GM21576 (cell line): ENCODE results near the gene TOMM5.

Experiments used
- ATAC-seq: cut with Tn5 transposase; IDR thresholded peaks from one replicate; pipeline ENCODE4 v1.9.1; 2021; ENCODE audit warnings: mild to moderate bottlenecking, moderate library complexity; ENCODE audit not compliant: unreplicated experiment

Gene TOMM5

GRCh38 chr9:37564916-37565315, 27.5 kb downstream of the TOMM5 start:
- no peak for ATAC-seq

- ATAC-seq = no peak
Measured at GRCh38 chr9:37563806-37564513, 28.4 kb downstream of the TOMM5 start.

GRCh38 chr9:37562826-37563225, 29.6 kb downstream of the TOMM5 start:
- no peak for ATAC-seq

GRCh38 chr9:37561682-37562081, 30.7 kb downstream of the TOMM5 start:
- ATAC-seq = no peak

GRCh38 chr9:37559855-37560592, 32.4 kb downstream of the TOMM5 start:
- ATAC-seq = no peak

- no peak for ATAC-seq
Measured at GRCh38 chr9:37559125-37559524, 33.3 kb downstream of the TOMM5 start.

GRCh38 chr9:37555786-37556185, 36.6 kb downstream of the TOMM5 start:
- ATAC-seq = no peak

- no peak for ATAC-seq
Measured at GRCh38 chr9:37554318-37554717, 38.1 kb downstream of the TOMM5 start.

GRCh38 chr9:37551888-37552287, 40.5 kb downstream of the TOMM5 start:
- ATAC-seq = no peak

GRCh38 chr9:37551468-37551867, 40.9 kb downstream of the TOMM5 start:
- no peak for ATAC-seq

- no peak for ATAC-seq
Measured at GRCh38 chr9:37550781-37551180, 41.6 kb downstream of the TOMM5 start.

GRCh38 chr9:37549527-37549926, 42.9 kb downstream of the TOMM5 start:
- ATAC-seq = no peak

- ATAC-seq = no peak
Measured at GRCh38 chr9:37547328-37547878, 45.0 kb downstream of the TOMM5 start.

GRCh38 chr9:37543468-37543867, 48.9 kb downstream of the TOMM5 start:
- no peak for ATAC-seq

GRCh38 chr9:37542895-37543294, 49.5 kb downstream of the TOMM5 start:
- ATAC-seq = no peak

GRCh38 chr9:37542488-37542887, 49.9 kb downstream of the TOMM5 start:
- no peak for ATAC-seq

- no peak for ATAC-seq
Measured at GRCh38 chr9:37541465-37541864, 50.9 kb downstream of the TOMM5 start.

GRCh38 chr9:37540634-37541033, 51.8 kb downstream of the TOMM5 start:
- no peak for ATAC-seq

- no peak for ATAC-seq
Measured at GRCh38 chr9:37539634-37540033, 52.8 kb downstream of the TOMM5 start.
